ENCODE data around the gene ATP6V1F.

ATP6V1F gene

GRCh38 chr7:128832880-128833147 is 29.8 kb upstream of the ATP6V1F start:
- Histone ChIP-seq H3K4me2 (ENCODE audit: low read length) (no peak overlapping the region), H3K9me3 (ENCODE audit: low read length) (no peaks in the 10 kb centered on the region), H2AFZ (ENCODE audit: low read length) (no peak overlapping the region), H3K4me3 (ENCODE audit: low read depth, low read length, poor library complexity, severe bottlenecking) (no peak overlapping the region), H3K79me2 (ENCODE audit: insufficient read depth, low read length) (no peaks in the 10 kb centered on the region), H4K20me1 (ENCODE audit: insufficient read depth, low read length) (no peaks in the 10 kb centered on the region), H3K27me3 (ENCODE audit: insufficient read depth, low read length) (peaks cover 21% of the 10 kb centered on the region), H3K9me2 (ENCODE audit: low read depth, low read length) (no peaks in the 10 kb centered on the region), H3K27ac (ENCODE audit: low read depth, low read length, poor library complexity, severe bottlenecking) (no peak overlapping the region), H3K36me3 (ENCODE audit: insufficient read depth, low read length) (no peaks in the 10 kb centered on the region), H3F3A (ENCODE audit: insufficient read depth, low read length) (no peaks in the 10 kb centered on the region), H3K4me1 (ENCODE audit: insufficient read depth, low read length, severe bottlenecking) (no peaks in the 10 kb centered on the region), H3K9ac (ENCODE audit: low read length) (no peak overlapping the region)
- TF ChIP-seq EZH2 (IDR thresholded peaks at IDR 0.05; ENCODE audit: borderline replicate concordance, low read length) (no peak), CTCF (IDR thresholded peaks at IDR 0.05; ENCODE audit: low read length) (no peak)

GRCh38 chr7:128833148-128833945 is 29.3 kb upstream of the ATP6V1F start:
- Histone ChIP-seq H4K20me1 (ENCODE audit: insufficient read depth, low read length) (no peaks in the 10 kb centered on the region), H3K27me3 (ENCODE audit: insufficient read depth, low read length) (peaks cover 20% of the 10 kb centered on the region), H3K79me2 (ENCODE audit: insufficient read depth, low read length) (no peaks in the 10 kb centered on the region), H3K9me3 (ENCODE audit: low read length) (no peaks in the 10 kb centered on the region), H3K4me3 (ENCODE audit: low read depth, low read length, poor library complexity, severe bottlenecking) (no peak overlapping the region), H3K36me3 (ENCODE audit: insufficient read depth, low read length) (no peaks in the 10 kb centered on the region), H3K4me2 (ENCODE audit: low read length) (no peak overlapping the region), H2AFZ (ENCODE audit: low read length) (no peak overlapping the region), H3K4me1 (ENCODE audit: insufficient read depth, low read length, severe bottlenecking) (no peaks in the 10 kb centered on the region), H3K9ac (ENCODE audit: low read length) (no peak overlapping the region), H3K27ac (ENCODE audit: low read depth, low read length, poor library complexity, severe bottlenecking) (no peak overlapping the region), H3F3A (ENCODE audit: insufficient read depth, low read length) (no peaks in the 10 kb centered on the region), H3K9me2 (ENCODE audit: low read depth, low read length) (no peaks in the 10 kb centered on the region)
- TF ChIP-seq EZH2 (IDR thresholded peaks at IDR 0.05; ENCODE audit: borderline replicate concordance, low read length) (no peak), CTCF (IDR thresholded peaks at IDR 0.05; ENCODE audit: low read length) (no peak)

- Histone ChIP-seq H3F3A (ENCODE audit: insufficient read depth, low read length) (no peaks in the 10 kb centered on the region), H3K4me3 (ENCODE audit: low read depth, low read length, poor library complexity, severe bottlenecking) (no peak overlapping the region), H4K20me1 (ENCODE audit: insufficient read depth, low read length) (no peaks in the 10 kb centered on the region), H3K79me2 (ENCODE audit: insufficient read depth, low read length) (no peaks in the 10 kb centered on the region), H3K9me2 (ENCODE audit: low read depth, low read length) (no peaks in the 10 kb centered on the region), H3K4me2 (ENCODE audit: low read length) (no peak overlapping the region), H3K9ac (ENCODE audit: low read length) (no peak overlapping the region), H3K4me1 (ENCODE audit: insufficient read depth, low read length, severe bottlenecking) (no peaks in the 10 kb centered on the region), H3K27me3 (ENCODE audit: insufficient read depth, low read length) (peaks cover 17% of the 10 kb centered on the region), H2AFZ (ENCODE audit: low read length) (no peak overlapping the region), H3K9me3 (ENCODE audit: low read length) (no peaks in the 10 kb centered on the region), H3K27ac (ENCODE audit: low read depth, low read length, poor library complexity, severe bottlenecking) (no peak overlapping the region), H3K36me3 (ENCODE audit: insufficient read depth, low read length) (no peaks in the 10 kb centered on the region)
- no peak for TF ChIP-seq EZH2 (IDR thresholded peaks at IDR 0.05; ENCODE audit: borderline replicate concordance, low read length)
- no peak for TF ChIP-seq CTCF (IDR thresholded peaks at IDR 0.05; ENCODE audit: low read length)
Measured at GRCh38 chr7:128833946-128834325, 28.7 kb upstream of the ATP6V1F start.

Data from OCI-LY1 (cell line).